PC-9 (cell line): ENCODE measurements around the gene AIF1. TPM values are rescaled to one million over a fixed set of nuclear protein-coding genes. Genes with fewer than 3 reads are reported as not detected.

Source experiments
- BruUV-seq: library from RNA; stranded (reverse); fragments of 400-500 nt; replicated peaks from 2 replicates; lab custom pipeline; 2021; lab: Mats Ljungman, UMichigan
- CTCF ChIA-PET: fragments of 300-600 bp; sonication (Branson Sonifier 250); formaldehyde crosslinking; loops from one replicate; lab custom pipeline; 2022; ENCODE audit warnings: antibody characterized with exemption; lab: Charles Lee
- POLR2A ChIA-PET: fragments of 300-600 bp; sonication (Branson Sonifier 250); formaldehyde crosslinking; loops from one replicate; lab custom pipeline; 2022; ENCODE audit warnings: antibody characterized with exemption; ENCODE audit not compliant: unreplicated experiment; lab: Charles Lee
- DNase-seq, 2 experiments: peaks; one replicate each; pipeline versions ENCODE4 v3.0.0 to v3.0.0-alpha.2; 2015 to 2022; ENCODE audit warnings: mixed read lengths in 1 of 2
- H2AFZ ChIP-seq: fragments of 200-600 bp; sonication (generic); 2 replicates; pipeline ENCODE4 v1.8.1; 2017; ENCODE audit warnings: antibody characterized with exemption
- H3F3A ChIP-seq: fragments of 200-600 bp; sonication (generic); 2 replicates; pipeline ENCODE4 v1.8.1; 2017; ENCODE audit warnings: antibody characterized with exemption, mild to moderate bottlenecking, low read depth; ENCODE audit not compliant: insufficient read depth
- H3K27ac ChIP-seq: fragments of 200-600 bp; sonication (generic); 2 replicates; pipeline ENCODE4 v1.6.1; 2016; ENCODE audit warnings: mixed run types
- H3K27me3 ChIP-seq: fragments of 200-600 bp; sonication (generic); 2 replicates; pipeline ENCODE4 v1.6.1; 2016; ENCODE audit warnings: low read depth, mixed run types; ENCODE audit not compliant: insufficient read depth
- H3K36me3 ChIP-seq: fragments of 200-600 bp; sonication (generic); 2 replicates; pipeline ENCODE4 v1.6.1; 2016; ENCODE audit warnings: low read depth, mixed run types
- H3K4me1 ChIP-seq: fragments of 200-600 bp; sonication (generic); replicated peaks from 2 replicates; pipeline ENCODE4 v1.6.1; 2016; ENCODE audit warnings: mixed run types; ENCODE audit not compliant: insufficient read depth
- H3K4me2 ChIP-seq: fragments of 200-600 bp; sonication (generic); 2 replicates; pipeline ENCODE4 v1.6.1; 2017; ENCODE audit warnings: mixed run types
- H3K4me3 ChIP-seq: fragments of 200-600 bp; sonication (generic); 2 replicates; pipeline ENCODE4 v1.6.1; 2016; ENCODE audit warnings: mixed run types
- H3K79me2 ChIP-seq: fragments of 200-600 bp; sonication (generic); 2 replicates; pipeline ENCODE4 v1.6.1; 2017; ENCODE audit warnings: low read depth, mixed run types
- H3K9me2 ChIP-seq: fragments of 200-600 bp; sonication (generic); 2 replicates; pipeline ENCODE4 v1.8.1; 2017; ENCODE audit warnings: mild to moderate bottlenecking; ENCODE audit not compliant: insufficient read depth
- H3K9me3 ChIP-seq: fragments of 200-600 bp; sonication (generic); 2 replicates; pipeline ENCODE4 v1.8.1; 2016; ENCODE audit warnings: low read depth; ENCODE audit not compliant: insufficient read depth
- H4K20me1 ChIP-seq: fragments of 200-600 bp; sonication (generic); 2 replicates; pipeline ENCODE4 v1.8.1; 2017; ENCODE audit not compliant: insufficient read depth
- CTCF ChIP-seq: fragments of 200-600 bp; sonication (generic); conservative IDR thresholded peaks from 2 replicates; pipeline ENCODE4 v1.6.1; 2017; ENCODE audit warnings: mixed run types, antibody characterized with exemption, mild to moderate bottlenecking, moderate library complexity
- EZH2 ChIP-seq: fragments of 200-600 bp; sonication (generic); IDR thresholded peaks from 2 replicates; pipeline ENCODE4 v1.8.0; 2017; ENCODE audit warnings: antibody characterized with exemption, low read depth
- intact Hi-C: fragments of 100-400 bp; cut with micrococcal nuclease; formaldehyde crosslinking; loops from one replicate; pipeline ENCODE4 v1.10.0; 2022; ENCODE audit not compliant: unreplicated experiment
- total RNA-seq: library from RNA; stranded (reverse); gene quantifications from 2 replicates; pipeline ENCODE4 v1.2.3, GENCODE V29; 2021

The AIF1 gene
- total RNA-seq, 1 experiment from 2014 or later = not detected

GRCh38 chr6:31660381-31661261, 45.6 kb downstream of the AIF1 start, which contains the start of gene C6orf47:
C6orf47 (minus strand) TSS chr6:31660778; CDS start chr6:31659947, 831 bp downstream.
- H4K20me1 ChIP-seq = 0 out of 2 replicates have a peak, but pooled peaks cover 7% of the 10 kb centered on the region
- H3K79me2 ChIP-seq = peaks cover 55% of the 10 kb centered on the region
- peaks cover 23% of the 10 kb centered on the region for H3F3A ChIP-seq
- H3K36me3 ChIP-seq = 0 out of 2 replicates have a peak, but pooled peaks cover 10% of the 10 kb centered on the region
- TF ChIP-seq EZH2 (no peak), CTCF (no peak)
- no peaks in the 10 kb centered on the region for H3K9me2 ChIP-seq
- peak within 1 kb of the TSS; percentile 88 for H3K4me2 ChIP-seq
- H2AFZ ChIP-seq = peak within 1 kb of the TSS; percentile 81
- CTCF ChIA-PET = interaction anchor here (0.6 to 1.0 kb wide), 2 partner anchors 73 to 109 kb away, joined by 3 to 13 read pairs; no protein-coding TSS in a partner anchor
- BruUV-seq = TSS peak; percentile 43
- H3K4me3 ChIP-seq = peak within 1 kb of the TSS; percentile 79
- no peaks in the 10 kb centered on the region for H3K27me3 ChIP-seq
- peak; percentile 66 to 82 for DNase-seq
- peak within 1 kb of the TSS; percentile 71 for H3K27ac ChIP-seq
- POLR2A ChIA-PET = interaction anchor here (0.5 to 0.9 kb wide), 6 partner anchors 8 to 416 kb away, joined by 4 to 26 read pairs (median 4); partner anchors contain the start of genes BAG6 and NFKBIL1
- intact Hi-C loops = loop anchor here (1.0 to 10.0 kb wide), 2 partner anchors 8 to 514 kb away; partner anchors contain the start of genes AGPAT1, BAG6 and RNF5
- peaks cover 26% of the 10 kb centered on the region for H3K4me1 ChIP-seq
- no peaks in the 10 kb centered on the region for H3K9me3 ChIP-seq

- Histone ChIP-seq H3K9me2 (no peaks in the 10 kb centered on the region), H3K36me3 (0 out of 2 replicates have a peak, but pooled peaks cover 10% of the 10 kb centered on the region), H3K79me2 (peaks cover 61% of the 10 kb centered on the region), H3K4me3 (peak overlapping the region; percentile 79; the same call in 1 of the 2 replicates), H3K9me3 (no peaks in the 10 kb centered on the region), H4K20me1 (0 out of 2 replicates have a peak, but pooled peaks cover 7% of the 10 kb centered on the region), H3F3A (peaks cover 23% of the 10 kb centered on the region), H2AFZ (peak overlapping the region; percentile 81; the same call in 1 of the 2 replicates), H3K27me3 (no peaks in the 10 kb centered on the region), H3K4me2 (peak overlapping the region; percentile 88), H3K27ac (peak overlapping the region; percentile 71; the same call in 1 of the 2 replicates), H3K4me1 (peaks cover 26% of the 10 kb centered on the region)
- intact Hi-C loops = loop anchor here (10.0 kb wide), 1 partner anchor 513 kb away; the partner anchor contains the start of genes AGPAT1 and RNF5
- TF ChIP-seq EZH2 = no peak
- no peak for TF ChIP-seq CTCF
- CTCF ChIA-PET = no interaction called here
- POLR2A ChIA-PET = interaction anchor here (0.7 to 0.9 kb wide), 2 partner anchors 10 to 415 kb away, joined by 4 to 5 read pairs; no protein-coding TSS in a partner anchor
- DNase-seq = no peak
- BruUV-seq = no TSS peak
Measured at GRCh38 chr6:31661262-31662123, 46.5 kb downstream of the AIF1 start.
